PC-9 (cell line): Measurements from ENCODE around the gene PDSS1. TPM values are rescaled to one million over a fixed set of nuclear protein-coding genes. Genes with fewer than 3 reads are reported as not detected.

Experiments used
- BruUV-seq: library from RNA; stranded (reverse); fragments of 400-500 nt; replicated peaks from 2 replicates; lab custom pipeline; 2021; lab: Mats Ljungman, UMichigan
- CTCF ChIA-PET: fragments of 300-600 bp; sonication (Branson Sonifier 250); formaldehyde crosslinking; loops from one replicate; lab custom pipeline; 2022; ENCODE audit warnings: antibody characterized with exemption; lab: Charles Lee
- POLR2A ChIA-PET: fragments of 300-600 bp; sonication (Branson Sonifier 250); formaldehyde crosslinking; loops from one replicate; lab custom pipeline; 2022; ENCODE audit warnings: antibody characterized with exemption; ENCODE audit not compliant: unreplicated experiment; lab: Charles Lee
- DNase-seq, 2 experiments: peaks; one replicate each; pipeline versions ENCODE4 v3.0.0 to v3.0.0-alpha.2; 2015 to 2022; ENCODE audit warnings: mixed read lengths in 1 of 2
- H2AFZ ChIP-seq: fragments of 200-600 bp; sonication (generic); 2 replicates; pipeline ENCODE4 v1.8.1; 2017; ENCODE audit warnings: antibody characterized with exemption
- H3F3A ChIP-seq: fragments of 200-600 bp; sonication (generic); 2 replicates; pipeline ENCODE4 v1.8.1; 2017; ENCODE audit warnings: antibody characterized with exemption, mild to moderate bottlenecking, low read depth; ENCODE audit not compliant: insufficient read depth
- H3K27ac ChIP-seq: fragments of 200-600 bp; sonication (generic); 2 replicates; pipeline ENCODE4 v1.6.1; 2016; ENCODE audit warnings: mixed run types
- H3K27me3 ChIP-seq: fragments of 200-600 bp; sonication (generic); 2 replicates; pipeline ENCODE4 v1.6.1; 2016; ENCODE audit warnings: low read depth, mixed run types; ENCODE audit not compliant: insufficient read depth
- H3K36me3 ChIP-seq: fragments of 200-600 bp; sonication (generic); 2 replicates; pipeline ENCODE4 v1.6.1; 2016; ENCODE audit warnings: low read depth, mixed run types
- H3K4me1 ChIP-seq: fragments of 200-600 bp; sonication (generic); replicated peaks from 2 replicates; pipeline ENCODE4 v1.6.1; 2016; ENCODE audit warnings: mixed run types; ENCODE audit not compliant: insufficient read depth
- H3K4me2 ChIP-seq: fragments of 200-600 bp; sonication (generic); 2 replicates; pipeline ENCODE4 v1.6.1; 2017; ENCODE audit warnings: mixed run types
- H3K4me3 ChIP-seq: fragments of 200-600 bp; sonication (generic); 2 replicates; pipeline ENCODE4 v1.6.1; 2016; ENCODE audit warnings: mixed run types
- H3K79me2 ChIP-seq: fragments of 200-600 bp; sonication (generic); 2 replicates; pipeline ENCODE4 v1.6.1; 2017; ENCODE audit warnings: low read depth, mixed run types
- H3K9me2 ChIP-seq: fragments of 200-600 bp; sonication (generic); 2 replicates; pipeline ENCODE4 v1.8.1; 2017; ENCODE audit warnings: mild to moderate bottlenecking; ENCODE audit not compliant: insufficient read depth
- H3K9me3 ChIP-seq: fragments of 200-600 bp; sonication (generic); 2 replicates; pipeline ENCODE4 v1.8.1; 2016; ENCODE audit warnings: low read depth; ENCODE audit not compliant: insufficient read depth
- H4K20me1 ChIP-seq: fragments of 200-600 bp; sonication (generic); 2 replicates; pipeline ENCODE4 v1.8.1; 2017; ENCODE audit not compliant: insufficient read depth
- CTCF ChIP-seq: fragments of 200-600 bp; sonication (generic); conservative IDR thresholded peaks from 2 replicates; pipeline ENCODE4 v1.6.1; 2017; ENCODE audit warnings: mixed run types, antibody characterized with exemption, mild to moderate bottlenecking, moderate library complexity
- EZH2 ChIP-seq: fragments of 200-600 bp; sonication (generic); IDR thresholded peaks from 2 replicates; pipeline ENCODE4 v1.8.0; 2017; ENCODE audit warnings: antibody characterized with exemption, low read depth
- intact Hi-C: fragments of 100-400 bp; cut with micrococcal nuclease; formaldehyde crosslinking; loops from one replicate; pipeline ENCODE4 v1.10.0; 2022; ENCODE audit not compliant: unreplicated experiment
- total RNA-seq: library from RNA; stranded (reverse); gene quantifications from 2 replicates; pipeline ENCODE4 v1.2.3, GENCODE V29; 2021

Gene PDSS1
- total RNA-seq, 1 experiment from 2014 or later = 5.6 TPM

- Histone ChIP-seq H3K4me1 (no peaks in the 10 kb centered on the region), H2AFZ (no peak overlapping the region), H3K4me2 (no peak overlapping the region), H3K27ac (no peak overlapping the region), H4K20me1 (no peaks in the 10 kb centered on the region), H3K4me3 (no peak overlapping the region), H3K9me2 (no peaks in the 10 kb centered on the region), H3F3A (no peaks in the 10 kb centered on the region), H3K9me3 (no peaks in the 10 kb centered on the region), H3K36me3 (no peaks in the 10 kb centered on the region), H3K27me3 (no peaks in the 10 kb centered on the region), H3K79me2 (no peaks in the 10 kb centered on the region)
- TF ChIP-seq CTCF (no peak), EZH2 (no peak)
- DNase-seq = no peak
- BruUV-seq = no TSS peak
- intact Hi-C loops = no loop called here
- CTCF ChIA-PET = no interaction called here
- POLR2A ChIA-PET = no interaction called here
These were observed 13.8 kb downstream of the PDSS1 start for GRCh38 chr10:26711324-26711723.

- Histone ChIP-seq H3K4me2 (no peak overlapping the region), H3K79me2 (no peaks in the 10 kb centered on the region), H3K4me1 (no peaks in the 10 kb centered on the region), H3K27me3 (no peaks in the 10 kb centered on the region), H3K9me2 (no peaks in the 10 kb centered on the region), H3K27ac (no peak overlapping the region), H3F3A (no peaks in the 10 kb centered on the region), H3K4me3 (no peak overlapping the region), H3K36me3 (no peaks in the 10 kb centered on the region; the same call in 1 of the 2 replicates), H2AFZ (no peak overlapping the region), H4K20me1 (no peaks in the 10 kb centered on the region), H3K9me3 (no peaks in the 10 kb centered on the region)
- ChIA-PET CTCF (no interaction called here), POLR2A (no interaction called here)
- no peak for TF ChIP-seq EZH2
- no peak for TF ChIP-seq CTCF
- intact Hi-C loops = no loop called here
- no peak for DNase-seq
- BruUV-seq = no TSS peak
These were observed 17.1 kb downstream of the PDSS1 start for GRCh38 chr10:26714415-26715136.

GRCh38 chr10:26715137-26715487 is 17.6 kb downstream of the PDSS1 start:
- Histone ChIP-seq H3K4me2 (no peak overlapping the region), H3K27ac (no peak overlapping the region), H3K4me3 (no peak overlapping the region), H3F3A (no peaks in the 10 kb centered on the region), H3K36me3 (no peaks in the 10 kb centered on the region; the same call in 1 of the 2 replicates), H2AFZ (no peak overlapping the region), H3K27me3 (no peaks in the 10 kb centered on the region), H3K9me2 (no peaks in the 10 kb centered on the region), H3K9me3 (no peaks in the 10 kb centered on the region), H4K20me1 (no peaks in the 10 kb centered on the region), H3K79me2 (no peaks in the 10 kb centered on the region), H3K4me1 (no peaks in the 10 kb centered on the region)
- intact Hi-C loops = no loop called here
- DNase-seq = no peak
- TF ChIP-seq EZH2 (no peak), CTCF (no peak)
- BruUV-seq = no TSS peak
- ChIA-PET POLR2A (no interaction called here), CTCF (no interaction called here)
